WTC11 (cell line): ENCODE measurements around the gene TNFAIP8L3. TPM values are rescaled to one million over a fixed set of nuclear protein-coding genes. Genes with fewer than 3 reads are reported as not detected.

Experiments
- ATAC-seq: fragments of 200-7000 bp; cut with Tn5 transposase; 2 replicates; pipeline ENCODE4 v1.10.0; 2021; ENCODE audit warnings: mild to moderate bottlenecking, moderate library complexity
- CTCF ChIA-PET: fragments of 300-600 bp; sonication (Branson Sonifier 250); formaldehyde crosslinking; loops from one replicate; lab custom pipeline; 2021; ENCODE audit warnings: antibody characterized with exemption; lab: Charles Lee
- POLR2A ChIA-PET: fragments of 350-600 bp; sonication (Branson Sonifier 250); formaldehyde crosslinking; loops from one replicate; lab custom pipeline; 2021; ENCODE audit warnings: antibody characterized with exemption; lab: Charles Lee
- DNase-seq: peaks from one replicate; pipeline ENCODE4 v3.0.0; 2021; ENCODE audit warnings: low spot score
- H3K27ac Mint-ChIP-seq: 2 replicates; pipeline ENCODE4 v1.8.0; 2021; ENCODE audit warnings: mixed read lengths
- H3K27me3 Mint-ChIP-seq: 2 replicates; pipeline ENCODE4 v1.8.0; 2021; ENCODE audit warnings: low read depth, mild to moderate bottlenecking, moderate library complexity, mixed read lengths
- H3K36me3 Mint-ChIP-seq: 2 replicates; pipeline ENCODE4 v1.8.0; 2021; ENCODE audit warnings: mixed read lengths
- H3K4me1 Mint-ChIP-seq: 2 replicates; pipeline ENCODE4 v1.8.0; 2022; ENCODE audit warnings: mixed read lengths
- H3K4me3 Mint-ChIP-seq: 2 replicates; pipeline ENCODE4 v1.8.0; 2021; ENCODE audit warnings: mild to moderate bottlenecking, moderate library complexity, mixed read lengths
- H3K9me3 Mint-ChIP-seq: 2 replicates; pipeline ENCODE4 v1.8.0; 2021; ENCODE audit warnings: mixed read lengths
- E2F4 ChIP-seq: sonication (generic); formaldehyde crosslinking; IDR thresholded peaks from 2 replicates; pipeline ENCODE4 v1.8.1; 2022; ENCODE audit warnings: low read depth, mild to moderate bottlenecking, moderate library complexity, missing genetic modification reagents, borderline replicate concordance
- E2F5 ChIP-seq: sonication (generic); formaldehyde crosslinking; IDR thresholded peaks from 2 replicates; pipeline ENCODE4 v1.8.1; 2022; ENCODE audit warnings: mild to moderate bottlenecking, moderate library complexity, missing genetic modification reagents
- ETV6 ChIP-seq: sonication (generic); formaldehyde crosslinking; IDR thresholded peaks from 2 replicates; pipeline ENCODE4 v1.8.1; 2022; ENCODE audit warnings: mild to moderate bottlenecking, missing genetic modification reagents
- IRF1 ChIP-seq: sonication (generic); formaldehyde crosslinking; IDR thresholded peaks from 2 replicates; pipeline ENCODE4 v1.8.0; 2023; ENCODE audit warnings: missing genetic modification reagents
- IRF2 ChIP-seq: sonication (generic); formaldehyde crosslinking; IDR thresholded peaks from 2 replicates; pipeline ENCODE4 v1.8.0; 2022; ENCODE audit warnings: low read depth, missing genetic modification reagents, borderline replicate concordance
- USF1 ChIP-seq: sonication (generic); formaldehyde crosslinking; IDR thresholded peaks from 2 replicates; pipeline ENCODE4 v1.8.0; 2022; ENCODE audit warnings: mild to moderate bottlenecking, missing genetic modification reagents
- ZBTB21 ChIP-seq: sonication (generic); formaldehyde crosslinking; IDR thresholded peaks from 2 replicates; pipeline ENCODE4 v1.8.1; 2023; ENCODE audit warnings: mild to moderate bottlenecking, missing genetic modification reagents, borderline replicate concordance
- ZNF281 ChIP-seq: sonication (generic); formaldehyde crosslinking; IDR thresholded peaks from 2 replicates; pipeline ENCODE4 v1.8.0; 2023; ENCODE audit warnings: mild to moderate bottlenecking, missing genetic modification reagents
- ZNF512 ChIP-seq: sonication (generic); formaldehyde crosslinking; IDR thresholded peaks from 2 replicates; pipeline ENCODE4 v1.8.1; 2022; ENCODE audit warnings: missing genetic modification reagents, borderline replicate concordance
- ZSCAN18 ChIP-seq: fragments of 250-450 bp; sonication (Bioruptor Pico); IDR thresholded peaks from 2 replicates; pipeline ENCODE4 v2.1.2; 2022; ENCODE audit warnings: mild to moderate bottlenecking, moderate library complexity
- total RNA-seq: library from RNA; stranded (reverse); gene quantifications from 3 replicates; pipeline ENCODE4 v1.2.3, GENCODE V29; 2021

TNFAIP8L3 gene
- total RNA-seq, 1 experiment from 2014 or later = 0.39 TPM

GRCh38 chr15:51077221-51078153 is 17.2 kb downstream of the TNFAIP8L3 start:
- Mint-ChIP-seq H3K4me1 (peaks cover 27% of the 10 kb centered on the region), H3K36me3 (no peaks in the 10 kb centered on the region), H3K9me3 (no peaks in the 10 kb centered on the region), H3K4me3 (peak overlapping the region; percentile 33), H3K27me3 (peaks cover 8% of the 10 kb centered on the region; the same call in 1 of the 2 replicates), H3K27ac (peak overlapping the region; percentile 4; the same call in 1 of the 2 replicates)
- CTCF ChIA-PET = interaction anchor here (0.6 to 1.8 kb wide), 4 partner anchors 56 to 169 kb away, joined by 3 to 6 read pairs (median 3); no protein-coding TSS in a partner anchor
- POLR2A ChIA-PET = interaction anchor here (0.5 to 1.3 kb wide), 5 partner anchors 8 to 1728 kb away, joined by 3 to 5 read pairs (median 4); no protein-coding TSS in a partner anchor
- ATAC-seq = peak; percentile 97
- TF ChIP-seq USF1 (CRISPR knock-in tag) (0 out of 2 replicates have a peak, but pooled peaks have one; percentile 21), ZBTB21 (CRISPR knock-in tag) (0 out of 2 replicates have a peak, but pooled peaks have one; percentile 52), ZNF281 (CRISPR knock-in tag) (no peak), E2F5 (CRISPR knock-in tag) (peak; percentile 62), ETV6 (CRISPR knock-in tag) (0 out of 2 replicates have a peak, but pooled peaks have one; percentile 28), IRF2 (CRISPR knock-in tag) (no peak), E2F4 (CRISPR knock-in tag) (peak; percentile 47; the same call in 1 of the 2 replicates), ZSCAN18 (CRISPR knock-in tag) (no peak), IRF1 (no peak), ZNF512 (CRISPR knock-in tag) (0 out of 2 replicates have a peak, but pooled peaks have one; percentile 58)
- peak; percentile 91 for DNase-seq
